Uterus (tissue), 2 donors: ENCODE data around the gene RAB11FIP3.

Experiments used
- CTCF ChIP-seq, 4 experiments: fragments of 200-600 bp in 2 of 4; fragments of 450-650 bp in 2 of 4; sonication (generic) in 2 of 4; IDR thresholded peaks; one replicate each; pipeline ENCODE4 v1.5.1; 2016 to 2019; ENCODE audit warnings: antibody characterized with exemption in 4 of 4, mild to moderate bottlenecking in 2 of 4, moderate library complexity in 1 of 4
- POLR2A ChIP-seq, 2 donors: fragments of 450-650 bp; IDR thresholded peaks; one replicate each; pipeline ENCODE4 v1.6.1; 2016; ENCODE audit warnings: antibody characterized with exemption in 2 of 2, mild to moderate bottlenecking in 1 of 2, moderate library complexity in 1 of 2

- no peak for TF ChIP-seq CTCF (IDR thresholded peaks at IDR 0.05)
- no peak for TF ChIP-seq POLR2A (IDR thresholded peaks at IDR 0.05)
Measured at GRCh38 chr16:524274-525040, 99.0 kb downstream of the RAB11FIP3 start.
